HL-60 (cell line): Measurements from ENCODE around the gene PSMA7.

ENCODE experiments used
- DNase-seq, 2 experiments: peaks; one replicate each; pipeline ENCODE4 v3.0.0-alpha.2; 2010 to 2020; ENCODE audit warnings: low read depth in 1 of 2, low spot score in 1 of 2
- H3K27ac ChIP-seq: fragments of 250-450 bp; sonication (Bioruptor Pico); replicated peaks from 2 replicates; pipeline ENCODE4 v1.5.1; 2020; ENCODE audit warnings: mild to moderate bottlenecking, moderate library complexity
- H3K27me3 ChIP-seq: fragments of 250-450 bp; sonication (Bioruptor Pico); 2 replicates; pipeline ENCODE4 v1.5.1; 2021; ENCODE audit warnings: mild to moderate bottlenecking, moderate library complexity; ENCODE audit not compliant: insufficient read depth, poor library complexity, severe bottlenecking
- H3K4me3 ChIP-seq: replicated peaks from 2 replicates; pipeline ENCODE4 v1.5.1; 2011; ENCODE audit warnings: mild to moderate bottlenecking, control low read depth, low read length; ENCODE audit not compliant: insufficient read depth
- GABPA ChIP-seq: IDR thresholded peaks from 2 replicates; pipeline ENCODE4 v1.6.1; 2012; ENCODE audit warnings: low read depth
- POLR2AphosphoS5 ChIP-seq: IDR thresholded peaks from 2 replicates; pipeline ENCODE4 v1.6.1; 2012; ENCODE audit warnings: low read depth
- SPI1 ChIP-seq: IDR thresholded peaks from 2 replicates; pipeline ENCODE4 v1.6.1; 2012; ENCODE audit warnings: low read depth, mild to moderate bottlenecking, borderline replicate concordance
- TF ChIP-seq, protein P1 (sequence below): IDR thresholded peaks from 2 replicates; pipeline ENCODE4 v1.6.1; 2012; ENCODE audit warnings: low read depth; ENCODE audit not compliant: insufficient replicate concordance
- TF ChIP-seq, protein P2 (sequence below): IDR thresholded peaks from one replicate; pipeline ENCODE4 v1.5.1; 2011; ENCODE audit warnings: low read length, control low read depth, inconsistent platforms; ENCODE audit not compliant: insufficient read depth

Gene PSMA7

DNA sequence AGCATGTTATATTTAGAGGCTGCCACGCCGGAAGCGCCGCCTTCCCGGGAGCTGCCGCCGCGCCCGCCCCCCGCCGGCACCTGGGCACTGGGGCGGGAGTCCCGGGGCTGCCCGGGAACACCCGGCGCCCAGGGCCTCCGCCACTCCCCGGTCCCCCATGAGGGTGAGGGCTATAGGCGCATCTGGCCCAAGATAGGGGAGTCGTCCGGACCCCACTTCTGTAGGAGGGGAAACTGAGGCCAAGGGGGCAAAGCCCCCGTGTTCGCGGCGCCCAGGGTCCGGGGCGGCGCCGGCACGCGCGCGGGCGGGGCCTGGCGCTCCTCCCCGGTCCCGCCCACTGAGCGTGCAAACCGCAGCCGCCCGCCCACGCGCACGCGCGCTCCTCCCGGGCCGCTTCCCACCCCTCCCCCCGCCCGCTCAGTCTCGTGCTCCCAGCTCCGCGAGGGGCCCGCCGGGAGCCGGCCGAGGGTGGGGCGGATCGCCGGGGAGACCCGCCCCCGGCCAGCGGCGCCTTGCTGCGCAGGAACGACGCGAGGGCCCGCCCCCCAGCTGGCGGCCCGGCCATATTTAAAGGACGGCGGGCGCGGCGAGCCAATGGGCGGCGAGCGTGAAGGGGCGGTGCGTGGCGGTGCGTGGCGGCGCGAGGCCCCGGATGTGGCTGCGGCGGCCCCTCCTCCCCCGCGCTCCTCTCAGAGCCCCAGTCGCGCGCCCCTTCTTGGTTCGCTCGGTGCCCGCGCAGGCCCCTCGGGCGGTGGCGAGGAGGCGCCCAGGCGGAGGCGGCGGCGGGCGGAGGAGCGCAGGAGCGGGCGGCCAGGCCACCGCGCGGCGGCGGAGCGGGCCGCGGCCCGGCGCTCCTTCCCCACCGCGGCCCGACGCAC, 21.2 kb downstream of the PSMA7 start, which contains the start of gene LSM14B:
Gene LSM14B (plus strand): TSS at position 700 of the 878 bp plus-strand sequence. CDS start 192 bp downstream, outside the sequence.
- Histone ChIP-seq H3K27ac (peak within 1 kb of the TSS; percentile 95), H3K27me3 (no peaks in the 10 kb centered on the region), H3K4me3 (peak within 1 kb of the TSS; percentile 77)
- DNase-seq, result peak; percentile 92 to 94
- TF ChIP-seq, protein P1, sequence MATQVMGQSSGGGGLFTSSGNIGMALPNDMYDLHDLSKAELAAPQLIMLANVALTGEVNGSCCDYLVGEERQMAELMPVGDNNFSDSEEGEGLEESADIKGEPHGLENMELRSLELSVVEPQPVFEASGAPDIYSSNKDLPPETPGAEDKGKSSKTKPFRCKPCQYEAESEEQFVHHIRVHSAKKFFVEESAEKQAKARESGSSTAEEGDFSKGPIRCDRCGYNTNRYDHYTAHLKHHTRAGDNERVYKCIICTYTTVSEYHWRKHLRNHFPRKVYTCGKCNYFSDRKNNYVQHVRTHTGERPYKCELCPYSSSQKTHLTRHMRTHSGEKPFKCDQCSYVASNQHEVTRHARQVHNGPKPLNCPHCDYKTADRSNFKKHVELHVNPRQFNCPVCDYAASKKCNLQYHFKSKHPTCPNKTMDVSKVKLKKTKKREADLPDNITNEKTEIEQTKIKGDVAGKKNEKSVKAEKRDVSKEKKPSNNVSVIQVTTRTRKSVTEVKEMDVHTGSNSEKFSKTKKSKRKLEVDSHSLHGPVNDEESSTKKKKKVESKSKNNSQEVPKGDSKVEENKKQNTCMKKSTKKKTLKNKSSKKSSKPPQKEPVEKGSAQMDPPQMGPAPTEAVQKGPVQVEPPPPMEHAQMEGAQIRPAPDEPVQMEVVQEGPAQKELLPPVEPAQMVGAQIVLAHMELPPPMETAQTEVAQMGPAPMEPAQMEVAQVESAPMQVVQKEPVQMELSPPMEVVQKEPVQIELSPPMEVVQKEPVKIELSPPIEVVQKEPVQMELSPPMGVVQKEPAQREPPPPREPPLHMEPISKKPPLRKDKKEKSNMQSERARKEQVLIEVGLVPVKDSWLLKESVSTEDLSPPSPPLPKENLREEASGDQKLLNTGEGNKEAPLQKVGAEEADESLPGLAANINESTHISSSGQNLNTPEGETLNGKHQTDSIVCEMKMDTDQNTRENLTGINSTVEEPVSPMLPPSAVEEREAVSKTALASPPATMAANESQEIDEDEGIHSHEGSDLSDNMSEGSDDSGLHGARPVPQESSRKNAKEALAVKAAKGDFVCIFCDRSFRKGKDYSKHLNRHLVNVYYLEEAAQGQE, result no peak
- peak; percentile 12; the same call in 1 of the 2 replicates for TF ChIP-seq POLR2AphosphoS5

DNA sequence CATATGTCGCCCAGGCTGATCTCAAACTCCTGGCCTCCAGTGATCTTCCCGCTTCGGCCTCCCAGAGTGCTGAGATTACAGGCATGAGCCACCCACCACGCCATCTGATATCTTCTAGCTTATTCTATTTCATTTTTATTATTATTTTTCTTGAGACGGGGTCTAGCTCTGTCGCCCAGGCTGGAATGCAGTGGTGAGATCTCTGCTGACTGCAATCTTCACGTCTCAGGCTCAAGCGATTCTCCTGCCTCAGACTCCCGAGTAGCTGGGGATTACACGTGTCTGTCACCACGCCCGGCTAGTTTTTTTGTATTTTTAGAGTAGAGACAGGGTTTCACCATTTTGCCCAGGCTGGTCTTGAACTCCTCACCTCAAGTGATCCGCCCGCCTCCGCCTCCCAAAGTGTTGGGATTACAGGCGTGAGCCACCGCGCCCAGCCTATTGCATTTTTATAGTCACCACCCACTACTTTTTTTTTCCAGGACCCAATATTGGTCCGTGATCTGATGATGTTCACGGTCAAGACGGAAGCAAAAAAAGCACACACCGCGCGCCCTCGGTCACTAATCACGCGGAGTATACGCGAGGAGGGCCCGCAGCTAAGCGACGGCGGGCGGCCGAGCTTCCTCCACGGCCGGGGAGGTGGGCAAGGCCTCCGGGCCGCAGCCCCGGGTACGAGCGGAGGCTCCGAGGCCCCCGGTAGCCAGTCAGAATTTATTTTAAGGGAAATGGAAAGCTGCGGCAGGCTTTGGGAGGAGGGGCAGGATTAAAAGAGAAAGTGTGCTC, 22.0 kb downstream of the PSMA7 start:
- Histone ChIP-seq H3K27me3 (no peaks in the 10 kb centered on the region), H3K27ac (peak overlapping the region; percentile 95), H3K4me3 (peak overlapping the region; percentile 61)
- TF ChIP-seq SPI1 (no peak), GABPA (no peak), POLR2AphosphoS5 (peak; percentile 56)
- TF ChIP-seq, protein P1, result no peak
- TF ChIP-seq, protein P2, sequence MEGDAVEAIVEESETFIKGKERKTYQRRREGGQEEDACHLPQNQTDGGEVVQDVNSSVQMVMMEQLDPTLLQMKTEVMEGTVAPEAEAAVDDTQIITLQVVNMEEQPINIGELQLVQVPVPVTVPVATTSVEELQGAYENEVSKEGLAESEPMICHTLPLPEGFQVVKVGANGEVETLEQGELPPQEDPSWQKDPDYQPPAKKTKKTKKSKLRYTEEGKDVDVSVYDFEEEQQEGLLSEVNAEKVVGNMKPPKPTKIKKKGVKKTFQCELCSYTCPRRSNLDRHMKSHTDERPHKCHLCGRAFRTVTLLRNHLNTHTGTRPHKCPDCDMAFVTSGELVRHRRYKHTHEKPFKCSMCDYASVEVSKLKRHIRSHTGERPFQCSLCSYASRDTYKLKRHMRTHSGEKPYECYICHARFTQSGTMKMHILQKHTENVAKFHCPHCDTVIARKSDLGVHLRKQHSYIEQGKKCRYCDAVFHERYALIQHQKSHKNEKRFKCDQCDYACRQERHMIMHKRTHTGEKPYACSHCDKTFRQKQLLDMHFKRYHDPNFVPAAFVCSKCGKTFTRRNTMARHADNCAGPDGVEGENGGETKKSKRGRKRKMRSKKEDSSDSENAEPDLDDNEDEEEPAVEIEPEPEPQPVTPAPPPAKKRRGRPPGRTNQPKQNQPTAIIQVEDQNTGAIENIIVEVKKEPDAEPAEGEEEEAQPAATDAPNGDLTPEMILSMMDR, result no peak
- DNase-seq, result peak in 1 of 2 experiments; percentile 58

DNA sequence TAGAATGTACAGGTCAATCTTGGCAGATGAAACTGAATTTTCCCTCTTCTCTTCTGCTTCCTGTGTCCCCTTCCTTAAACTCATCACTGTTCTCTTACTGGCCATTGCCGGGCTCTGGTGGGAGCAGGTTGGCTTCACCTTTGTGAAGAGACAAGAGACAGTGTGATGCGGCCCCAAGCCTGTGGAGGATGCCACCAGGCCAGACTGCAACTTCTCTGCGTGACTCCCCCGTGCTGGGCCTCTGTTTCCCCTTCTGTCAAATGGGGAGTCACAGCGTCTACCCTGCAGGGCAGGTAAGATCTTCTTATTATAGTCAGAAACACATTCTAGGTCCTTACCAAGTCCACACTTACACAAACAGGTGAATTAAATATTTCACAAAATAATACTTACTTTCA, 22.8 kb downstream of the PSMA7 start:
- Histone ChIP-seq H3K4me3 (no peak overlapping the region), H3K27ac (no peak overlapping the region), H3K27me3 (no peaks in the 10 kb centered on the region)
- TF ChIP-seq, protein P2, result no peak
- TF ChIP-seq, protein P1, result no peak
- TF ChIP-seq SPI1 (no peak), GABPA (no peak), POLR2AphosphoS5 (no peak)
- no peak for DNase-seq
